ENCODE measurements around the gene CDH18.

DNA sequence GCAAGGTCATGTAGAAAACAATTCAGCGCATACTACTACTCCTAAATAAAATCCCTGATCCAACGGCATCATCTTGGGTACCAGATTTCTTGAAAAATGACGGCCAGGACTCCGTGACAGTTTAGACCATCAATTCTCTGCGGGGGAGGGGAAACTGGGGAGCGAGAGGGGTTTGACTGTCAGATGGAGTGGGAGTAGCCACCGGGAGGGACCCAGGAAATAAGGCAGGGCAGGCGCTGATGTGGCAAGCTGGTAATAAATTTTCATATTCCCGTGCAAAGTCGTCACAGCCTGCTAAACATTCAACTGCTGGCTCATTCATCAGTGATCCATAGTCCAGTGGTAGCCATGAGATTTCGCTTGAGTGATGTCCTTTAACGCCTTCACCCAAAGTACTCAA, 457 bp upstream of the CDH18 start:
- no peak for TF ChIP-seq CTCF (IDR thresholded peaks at IDR 0.05)
- TF ChIP-seq POLR2A (IDR thresholded peaks at IDR 0.05): no peak

Data from uterus (tissue), 2 donors.